ENCODE measurements around the gene DNAAF2.
A peak's percentile ranks its signal among the peaks of the same experiment; 100 is the strongest.
"Not testable (repeated sequence)": the region's sequence is repeated elsewhere in the genome, so short reads cannot be mapped to it uniquely, and the experiment has no call there.

Gene DNAAF2

GRCh38 chr14:49585803-49586672 lies 49.0 kb downstream of the DNAAF2 start, which contains the start of gene RPS29:
TSS of gene RPS29 (minus strand) at chr14:49586380. CDS start at chr14:49586346, 34 bp downstream.
- no peak for TF ChIP-seq CTCF (IDR thresholded peaks at IDR 0.05; ENCODE audit: low read depth, low read length)
- DNase-seq (ENCODE audit: extremely low read depth, low read depth), result peak; percentile 99

GRCh38 chr14:49584981-49585640 lies 49.9 kb downstream of the DNAAF2 start:
- DNase-seq (ENCODE audit: extremely low read depth, low read depth), result not testable (repeated sequence)

- no peak for TF ChIP-seq CTCF (IDR thresholded peaks at IDR 0.05; ENCODE audit: low read depth, low read length)
- no peak for DNase-seq (ENCODE audit: extremely low read depth, low read depth)
Measured at GRCh38 chr14:49584058-49584457, 51.0 kb downstream of the DNAAF2 start.

GRCh38 chr14:49583629-49584028 lies 51.4 kb downstream of the DNAAF2 start:
- DNase-seq (ENCODE audit: extremely low read depth, low read depth), result no peak
- no peak for TF ChIP-seq CTCF (IDR thresholded peaks at IDR 0.05; ENCODE audit: low read depth, low read length)

DNA sequence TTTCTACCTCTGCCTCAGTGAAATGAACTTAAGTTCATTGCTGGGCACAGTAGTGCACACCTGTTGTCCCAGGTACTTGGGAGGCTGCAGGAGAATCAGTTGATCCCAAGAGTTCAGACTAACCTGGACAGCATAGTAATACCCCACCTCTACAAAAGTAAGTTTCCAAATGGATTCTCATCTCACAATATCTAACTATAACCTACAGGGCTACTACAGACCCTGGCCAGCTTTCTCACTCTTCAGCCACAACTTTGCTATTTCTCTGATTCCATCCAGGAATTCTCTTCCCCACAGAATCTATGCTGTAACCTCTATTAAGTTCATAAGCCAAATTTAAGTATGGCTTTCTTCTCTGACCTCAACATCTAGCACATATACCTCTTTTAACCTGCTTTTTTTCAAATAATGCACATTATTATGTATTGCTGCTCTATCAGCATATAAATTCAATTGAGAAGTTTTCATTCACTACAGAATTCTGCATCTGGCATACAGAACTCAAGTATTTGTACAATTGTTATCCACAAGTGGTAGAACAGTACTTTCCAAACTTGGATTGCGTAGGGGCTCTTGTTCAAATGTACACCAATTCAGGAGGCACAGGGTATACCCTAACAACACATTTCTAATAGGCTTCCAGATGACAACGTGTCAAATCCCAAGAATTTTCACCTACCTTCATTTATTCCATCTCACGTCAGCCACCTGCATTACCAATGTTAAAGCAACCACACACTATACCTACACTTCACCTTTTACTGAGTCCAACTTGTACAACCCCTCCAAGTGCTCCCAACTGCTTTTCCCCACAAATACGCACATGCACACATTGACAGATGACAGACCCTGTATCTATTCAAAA lies 52.7 kb downstream of the DNAAF2 start:
- DNase-seq (ENCODE audit: extremely low read depth, low read depth), result no peak
- no peak for TF ChIP-seq CTCF (IDR thresholded peaks at IDR 0.05; ENCODE audit: low read depth, low read length)

- DNase-seq (ENCODE audit: extremely low read depth, low read depth), result no peak
- no peak for TF ChIP-seq CTCF (IDR thresholded peaks at IDR 0.05; ENCODE audit: low read depth, low read length)
Measured at GRCh38 chr14:49581209-49582112, 53.6 kb downstream of the DNAAF2 start.

DNA sequence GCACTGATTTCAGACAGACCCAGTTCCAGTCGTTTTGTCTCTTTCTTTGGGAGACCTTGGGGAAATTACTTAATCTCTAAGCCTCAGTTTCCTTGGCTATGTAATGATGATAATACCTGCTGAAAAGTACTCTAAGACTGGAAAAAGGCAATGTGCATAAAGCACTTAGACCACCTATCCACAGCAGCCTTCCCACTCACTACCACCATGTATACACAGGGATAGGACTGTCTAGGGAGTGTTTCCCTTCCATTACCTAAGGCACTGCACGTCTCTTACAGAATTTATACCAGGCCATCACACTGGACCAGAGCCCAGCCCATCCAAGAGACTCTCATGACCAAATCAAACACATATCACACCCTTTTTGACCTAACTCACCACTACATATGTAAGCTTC lies 55.2 kb downstream of the DNAAF2 start:
- no peak for TF ChIP-seq CTCF (IDR thresholded peaks at IDR 0.05; ENCODE audit: low read depth, low read length)

More for the DNA sequence above, 55.2 kb downstream of the DNAAF2 start:
- no peak for DNase-seq (ENCODE audit: extremely low read depth, low read depth)
